ENCODE data around the gene PPP1R1C. TPM values are rescaled to one million over a fixed set of nuclear protein-coding genes. Genes with fewer than 3 reads are reported as not detected.

The PPP1R1C gene
- total RNA-seq, 3 donors from 2014 or later, result 0.75 TPM; not detected in 2

DNA sequence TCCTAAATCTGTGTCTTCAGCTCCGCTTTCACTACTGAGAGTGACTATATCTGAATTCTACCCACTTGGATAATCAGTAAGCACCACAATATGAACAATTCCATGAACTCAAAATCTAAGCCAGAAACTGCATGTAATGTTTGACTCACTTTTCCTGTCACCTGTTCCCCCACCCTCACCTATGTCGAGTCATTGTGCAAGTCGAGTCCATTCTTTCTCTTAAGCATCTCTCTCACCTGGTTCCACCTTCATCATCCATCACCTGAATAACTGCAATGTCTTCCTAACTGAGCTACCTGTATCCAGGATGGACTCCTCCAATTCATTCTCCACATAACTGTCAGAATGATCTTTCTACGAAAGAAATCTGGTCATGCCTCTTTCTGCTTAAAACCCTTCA is 58.2 kb downstream of the PPP1R1C start:
- intact Hi-C loops (cut with DNase I, micrococcal nuclease), result no loop called here
- Histone ChIP-seq H3K9me3 (no peaks in the 10 kb centered on the region), H3K36me3 (ENCODE audit: low read depth) (no peaks in the 10 kb centered on the region), H3K4me3 (no peak overlapping the region), H3K4me1 (ENCODE audit: low read depth) (no peaks in the 10 kb centered on the region)
- TF ChIP-seq, protein P1, sequence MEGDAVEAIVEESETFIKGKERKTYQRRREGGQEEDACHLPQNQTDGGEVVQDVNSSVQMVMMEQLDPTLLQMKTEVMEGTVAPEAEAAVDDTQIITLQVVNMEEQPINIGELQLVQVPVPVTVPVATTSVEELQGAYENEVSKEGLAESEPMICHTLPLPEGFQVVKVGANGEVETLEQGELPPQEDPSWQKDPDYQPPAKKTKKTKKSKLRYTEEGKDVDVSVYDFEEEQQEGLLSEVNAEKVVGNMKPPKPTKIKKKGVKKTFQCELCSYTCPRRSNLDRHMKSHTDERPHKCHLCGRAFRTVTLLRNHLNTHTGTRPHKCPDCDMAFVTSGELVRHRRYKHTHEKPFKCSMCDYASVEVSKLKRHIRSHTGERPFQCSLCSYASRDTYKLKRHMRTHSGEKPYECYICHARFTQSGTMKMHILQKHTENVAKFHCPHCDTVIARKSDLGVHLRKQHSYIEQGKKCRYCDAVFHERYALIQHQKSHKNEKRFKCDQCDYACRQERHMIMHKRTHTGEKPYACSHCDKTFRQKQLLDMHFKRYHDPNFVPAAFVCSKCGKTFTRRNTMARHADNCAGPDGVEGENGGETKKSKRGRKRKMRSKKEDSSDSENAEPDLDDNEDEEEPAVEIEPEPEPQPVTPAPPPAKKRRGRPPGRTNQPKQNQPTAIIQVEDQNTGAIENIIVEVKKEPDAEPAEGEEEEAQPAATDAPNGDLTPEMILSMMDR (IDR thresholded peaks at IDR 0.05), result no peak
- no peak for ATAC-seq
- no peak for DNase-seq

DNA sequence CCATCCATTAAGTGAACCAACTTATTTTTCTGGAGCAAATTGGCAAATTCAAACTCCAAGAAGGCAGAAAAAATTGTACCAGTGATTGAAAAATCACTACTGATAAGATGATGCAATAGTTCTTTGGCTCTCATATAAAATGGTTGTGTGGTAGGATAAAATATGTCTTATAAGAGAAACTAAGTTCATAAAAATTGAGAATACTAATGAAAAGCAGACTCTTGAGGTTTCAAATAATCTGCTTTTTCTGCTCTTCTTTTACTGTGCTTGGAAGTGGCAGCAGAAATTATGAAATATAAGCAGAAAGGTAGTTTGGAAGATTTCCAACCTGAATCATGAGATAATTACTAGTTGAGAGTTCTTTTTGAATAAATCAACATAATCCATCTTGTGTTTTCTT is 61.9 kb downstream of the PPP1R1C start:
- Histone ChIP-seq H3K4me3 (no peak overlapping the region), H3K4me1 (ENCODE audit: low read depth) (no peaks in the 10 kb centered on the region), H3K36me3 (ENCODE audit: low read depth) (no peaks in the 10 kb centered on the region), H3K9me3 (no peaks in the 10 kb centered on the region)
- DNase-seq (no peak), ATAC-seq (no peak)
- TF ChIP-seq, protein P1 (IDR thresholded peaks at IDR 0.05), result no peak
- intact Hi-C loops (cut with DNase I, micrococcal nuclease), result no loop called here

DNA sequence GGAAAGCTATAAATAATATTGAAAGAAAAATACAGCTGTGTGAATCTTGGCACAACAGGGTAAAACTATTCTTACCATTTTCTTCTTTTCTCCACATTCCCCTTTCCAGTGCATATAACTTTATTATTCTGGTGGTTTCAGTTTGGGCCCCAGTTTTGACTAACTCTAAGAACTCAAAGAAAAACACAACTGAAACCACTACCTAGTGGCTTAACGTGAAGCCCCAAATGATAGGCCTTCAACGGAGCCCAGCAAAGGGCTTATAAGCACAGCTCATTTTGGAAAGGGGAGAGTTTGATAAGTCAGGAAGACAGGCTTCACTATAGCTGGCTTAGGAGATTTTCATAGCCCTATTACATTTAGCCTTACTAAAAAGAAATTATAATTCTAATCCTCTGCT is 62.4 kb downstream of the PPP1R1C start:
- H3K4me3 ChIP-seq, result no peak overlapping the region
- no peaks in the 10 kb centered on the region for H3K36me3 ChIP-seq (ENCODE audit: low read depth)
- no peak for DNase-seq
- TF ChIP-seq, protein P1 (IDR thresholded peaks at IDR 0.05), result no peak
- no peak for ATAC-seq
- no peaks in the 10 kb centered on the region for H3K4me1 ChIP-seq (ENCODE audit: low read depth)
- H3K9me3 ChIP-seq, result no peaks in the 10 kb centered on the region
- intact Hi-C loops (cut with DNase I, micrococcal nuclease), result no loop called here

DNA sequence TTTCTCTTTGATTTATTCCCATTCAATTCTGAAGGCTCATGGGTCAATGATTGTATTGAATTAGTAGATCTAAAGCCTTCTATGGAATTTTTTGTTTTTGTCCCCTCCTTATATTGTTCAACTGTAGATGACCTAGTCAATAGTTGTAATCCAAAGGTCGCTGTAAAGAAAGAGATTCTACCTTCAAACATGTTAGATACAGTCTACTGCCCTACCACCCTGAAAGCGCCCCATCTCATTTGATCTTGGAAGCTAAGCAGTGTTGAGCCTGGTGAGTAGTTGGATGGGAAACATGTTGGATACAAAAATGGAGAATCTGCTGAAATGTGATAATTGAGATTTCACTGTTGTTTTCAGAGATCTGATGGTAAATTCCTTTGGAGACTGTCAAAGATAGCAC is 63.0 kb downstream of the PPP1R1C start:
- Histone ChIP-seq H3K4me3 (no peak overlapping the region), H3K4me1 (ENCODE audit: low read depth) (no peaks in the 10 kb centered on the region), H3K36me3 (ENCODE audit: low read depth) (no peaks in the 10 kb centered on the region), H3K9me3 (no peaks in the 10 kb centered on the region)
- TF ChIP-seq, protein P1 (IDR thresholded peaks at IDR 0.05), result no peak
- DNase-seq (no peak), ATAC-seq (no peak)
- intact Hi-C loops (cut with DNase I, micrococcal nuclease), result no loop called here

DNA sequence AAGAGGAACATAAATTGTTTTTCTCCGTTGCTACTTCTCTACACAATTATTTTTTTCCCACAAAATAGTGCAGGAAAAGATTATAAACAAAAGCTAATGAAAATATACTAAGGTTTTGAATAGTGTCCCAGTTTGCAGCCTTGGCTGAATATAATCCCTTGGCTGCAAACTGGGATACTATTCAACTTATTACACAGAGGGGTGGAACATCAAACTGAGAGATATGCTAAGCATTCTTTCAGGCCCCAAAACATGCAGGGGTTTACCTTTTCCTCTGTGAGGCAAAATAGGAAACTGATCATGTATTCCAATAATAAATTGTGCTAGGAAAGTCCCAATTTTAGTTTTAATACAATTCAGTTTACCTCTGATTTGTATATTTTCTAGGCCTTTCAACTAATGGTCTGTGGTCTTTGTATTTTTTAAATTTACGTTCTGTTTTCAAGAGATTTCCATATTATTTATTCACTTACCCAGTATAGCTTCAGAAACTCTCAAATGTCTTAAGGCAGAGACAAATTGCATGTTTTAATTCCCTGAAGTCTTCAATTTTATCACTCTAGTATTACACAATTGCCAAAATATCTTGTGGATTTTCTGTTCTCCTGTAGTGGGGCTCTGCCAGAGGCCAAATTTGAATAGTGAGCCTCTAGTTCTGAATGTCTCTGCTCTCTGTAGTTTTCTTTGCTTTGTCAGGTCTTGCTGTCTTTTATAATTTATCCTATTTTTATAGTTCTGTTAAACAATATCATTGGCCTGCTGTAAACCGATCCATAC is 63.9 kb downstream of the PPP1R1C start:
- Histone ChIP-seq H3K4me1 (ENCODE audit: low read depth) (no peaks in the 10 kb centered on the region), H3K4me3 (no peak overlapping the region), H3K9me3 (no peaks in the 10 kb centered on the region), H3K36me3 (ENCODE audit: low read depth) (no peaks in the 10 kb centered on the region)
- no peak for DNase-seq
- intact Hi-C loops (cut with DNase I, micrococcal nuclease), result no loop called here
- no peak for ATAC-seq
- TF ChIP-seq, protein P1 (IDR thresholded peaks at IDR 0.05), result no peak
